Left lobe of liver (tissue), 1 donor: ENCODE measurements around the gene ALK. TPM values are rescaled to one million over a fixed set of nuclear protein-coding genes. Genes with fewer than 3 reads are reported as not detected.

Source experiments
- total RNA-seq: library from RNA; stranded (reverse); gene quantifications from one replicate; pipeline ENCODE4 v1.2.1, GENCODE V29; 2021
- donor health status: DM: no; HTN: yes; CAD: no.

ALK gene
- total RNA-seq, 1 donor from 2014 or later, result not detected

Other genes starting within 250 kb of the ALK start
- gene YPEL5, start 225.4 kb upstream of the ALK start, total RNA-seq, result 33.5 TPM